EH (cell line): Measurements from ENCODE around the gene PRKN.

Experiments used
- DNase-seq: peaks from one replicate; pipeline ENCODE4 v3.0.0-alpha.2; 2015; ENCODE audit warnings: low read depth

PRKN gene

GRCh38 chr6:162618448-162619002, 109.0 kb downstream of the PRKN start:
- DNase-seq: no peak

GRCh38 chr6:162615016-162615705, 112.4 kb downstream of the PRKN start:
- no peak for DNase-seq

GRCh38 chr6:162613310-162613709, 114.3 kb downstream of the PRKN start:
- DNase-seq: no peak

GRCh38 chr6:162612613-162613012, 115.0 kb downstream of the PRKN start:
- DNase-seq: no peak

- no peak for DNase-seq
These were observed 117.2 kb downstream of the PRKN start for GRCh38 chr6:162610351-162610750.

- no peak for DNase-seq
These were observed 121.7 kb downstream of the PRKN start for GRCh38 chr6:162605881-162606280.

- no peak for DNase-seq
These were observed 124.1 kb downstream of the PRKN start for GRCh38 chr6:162603231-162604015.

GRCh38 chr6:162602759-162603158, 124.8 kb downstream of the PRKN start:
- DNase-seq: no peak

- DNase-seq: no peak
These were observed 130.9 kb downstream of the PRKN start for GRCh38 chr6:162596676-162597075.

- DNase-seq: no peak
These were observed 136.0 kb downstream of the PRKN start for GRCh38 chr6:162591517-162591916.

- no peak for DNase-seq
These were observed 145.4 kb downstream of the PRKN start for GRCh38 chr6:162581988-162582780.

DNA sequence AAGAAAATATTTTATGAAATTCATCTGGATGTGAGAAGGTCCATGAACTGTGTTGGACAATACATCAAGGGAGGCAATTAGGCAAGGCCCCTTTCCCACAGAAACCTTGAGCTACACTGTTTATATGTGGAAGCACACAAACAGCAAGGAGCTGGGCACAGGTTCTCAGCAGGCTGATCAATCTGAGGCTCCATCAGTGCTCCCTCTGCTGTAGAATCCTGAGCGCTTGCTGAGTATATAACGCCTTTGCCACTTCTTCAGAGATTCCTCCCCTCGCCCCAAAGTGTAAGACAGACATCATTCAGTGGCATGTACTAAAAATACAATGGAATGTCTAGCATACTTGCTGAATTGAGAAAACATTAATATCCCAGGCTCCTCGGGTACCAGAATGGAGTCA, 146.9 kb downstream of the PRKN start:
- no peak for DNase-seq

DNA sequence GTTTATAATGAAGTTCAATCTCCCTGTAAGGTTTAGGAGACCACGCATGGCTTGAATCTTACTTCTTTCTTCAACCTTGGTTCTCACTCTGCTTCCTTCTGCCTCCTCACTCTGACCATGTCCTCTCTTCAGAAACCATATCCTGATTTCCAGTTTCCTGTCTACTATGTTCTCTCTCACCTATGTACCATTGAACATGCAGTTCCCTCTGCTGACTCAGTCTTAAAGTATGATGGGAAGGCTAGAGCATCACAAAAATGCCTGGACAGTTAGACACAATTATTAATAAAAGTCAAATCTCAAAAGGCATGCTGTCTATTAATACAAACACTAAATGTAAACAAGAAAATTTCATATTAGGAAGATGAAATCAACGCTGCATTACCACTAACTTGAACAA, 151.6 kb downstream of the PRKN start:
- no peak for DNase-seq

DNA sequence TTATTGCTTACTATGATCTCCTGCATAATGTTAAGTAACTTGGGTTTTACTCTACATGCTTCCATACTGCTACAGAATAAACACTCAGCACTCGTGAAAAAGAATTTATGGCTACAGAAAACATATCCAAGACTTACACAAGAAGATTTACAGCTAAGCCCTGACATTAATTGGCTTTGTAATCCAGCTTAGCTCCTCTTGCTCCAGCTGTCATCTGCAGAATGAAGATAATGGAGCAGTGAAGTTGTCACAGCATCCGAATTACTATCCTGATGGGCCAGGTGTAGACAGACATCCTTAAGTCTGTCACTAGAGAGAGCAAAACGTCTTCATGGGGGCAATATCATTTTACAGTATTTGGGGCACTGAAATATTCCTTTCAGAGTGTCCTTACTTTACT, 155.3 kb downstream of the PRKN start:
- no peak for DNase-seq

GRCh38 chr6:162568266-162568665, 159.3 kb downstream of the PRKN start:
- no peak for DNase-seq

DNA sequence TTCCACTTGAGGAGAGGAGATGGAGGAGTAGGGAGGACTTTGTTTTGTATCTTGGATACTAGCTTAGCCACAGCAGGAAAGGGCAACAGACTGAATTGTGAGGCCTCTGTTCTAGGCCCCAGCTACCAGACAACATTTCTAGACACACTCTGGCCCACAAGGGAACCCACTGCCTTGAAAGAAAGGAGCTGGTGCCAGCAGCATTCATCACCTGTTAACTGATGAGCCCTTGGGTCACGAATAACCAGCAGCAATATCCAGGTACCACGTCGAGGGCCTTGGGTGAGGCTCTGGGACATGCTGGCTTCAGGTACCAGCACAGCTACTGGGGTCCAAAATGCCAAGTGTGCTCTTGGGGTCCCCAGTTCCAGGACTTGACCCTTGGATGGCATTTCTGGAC, 165.5 kb downstream of the PRKN start:
- no peak for DNase-seq

- no peak for DNase-seq
These were observed 166.7 kb downstream of the PRKN start for GRCh38 chr6:162560891-162561290.

- DNase-seq: no peak
These were observed 173.0 kb downstream of the PRKN start for GRCh38 chr6:162554531-162554930.

DNA sequence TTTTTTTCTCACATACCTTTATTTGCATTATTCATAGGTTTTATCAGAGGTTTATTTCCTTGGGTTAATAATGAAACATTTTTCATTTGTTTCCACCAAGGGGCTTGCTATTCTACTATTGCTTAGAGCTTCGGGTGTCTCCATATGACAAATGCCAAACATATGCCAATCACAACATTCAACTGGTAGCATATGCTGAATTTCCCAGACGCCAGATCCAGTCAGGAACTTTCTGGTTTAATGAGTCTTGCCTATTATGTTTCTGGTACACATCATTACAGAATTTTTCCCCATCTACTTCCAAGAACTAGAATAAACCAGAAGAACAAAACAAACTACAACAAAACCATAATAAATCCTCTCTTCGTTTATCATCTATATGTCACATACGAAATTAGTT, 180.7 kb downstream of the PRKN start:
- no peak for DNase-seq

DNA sequence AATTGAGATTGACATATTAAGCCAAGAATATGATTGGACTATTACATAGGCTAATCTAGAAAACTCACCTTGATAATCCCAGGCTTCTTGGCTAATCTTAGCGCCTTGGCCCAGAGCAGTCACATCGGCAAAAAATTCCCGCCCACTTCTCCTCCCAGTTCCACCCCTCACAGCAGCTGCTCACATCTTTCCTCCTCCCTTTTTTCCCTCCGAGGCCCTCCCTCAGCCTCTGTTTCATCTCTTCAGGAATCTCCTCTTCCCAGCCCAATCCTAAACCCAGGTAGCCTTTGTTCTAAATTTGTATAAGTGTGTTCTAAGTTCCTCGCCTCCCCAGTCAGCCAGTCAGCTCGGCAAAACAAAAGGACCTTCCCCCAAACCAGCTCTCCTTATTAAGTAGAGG, 184.3 kb downstream of the PRKN start:
- DNase-seq: no peak

DNA sequence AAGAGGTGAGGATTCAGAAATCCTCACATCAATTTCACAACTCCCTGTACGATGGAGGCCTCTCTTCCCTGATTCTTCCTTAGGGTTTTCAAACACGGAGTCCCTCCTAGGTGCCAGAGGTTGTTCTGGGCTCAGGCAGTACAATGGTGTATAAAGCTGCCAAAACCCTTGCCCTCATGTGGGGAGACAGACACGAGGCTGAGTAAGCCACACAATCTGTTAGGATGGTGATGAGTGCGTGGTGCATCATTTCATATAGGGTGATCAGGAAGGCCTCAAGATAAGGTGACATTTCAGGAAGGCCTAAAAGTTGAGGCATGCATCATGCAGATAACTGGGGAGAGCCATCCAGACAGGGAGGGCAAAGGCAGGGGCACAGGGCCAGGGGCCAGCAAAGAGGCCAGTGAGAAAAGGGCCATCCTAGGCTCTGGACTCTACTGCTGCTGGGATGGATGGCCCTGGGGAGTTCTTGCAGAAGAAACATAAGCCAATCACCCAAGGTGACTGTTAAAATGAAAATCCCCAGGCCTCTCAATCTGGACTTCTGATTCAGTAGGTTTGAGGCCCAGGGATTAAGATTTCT, 186.5 kb downstream of the PRKN start:
- no peak for DNase-seq

DNA sequence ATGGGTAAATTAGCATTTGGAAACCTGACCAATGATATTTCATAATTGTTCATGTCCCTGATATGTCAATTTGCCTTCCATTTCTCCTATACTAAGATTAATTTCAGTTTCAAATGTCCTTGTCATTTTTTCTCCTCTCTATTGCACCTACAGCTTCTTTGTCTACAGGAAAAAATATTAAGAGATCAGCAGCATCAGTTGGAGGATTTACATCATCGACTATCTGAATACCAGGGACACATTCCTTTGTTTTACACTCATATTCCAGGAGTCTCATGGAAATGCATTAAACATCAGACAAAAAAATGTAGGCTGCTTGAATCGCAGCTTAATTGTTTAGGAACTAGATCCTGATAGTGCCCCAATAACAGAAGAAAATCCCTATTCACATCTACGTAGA, 188.2 kb downstream of the PRKN start:
- DNase-seq: no peak
